K562 (cell line): ENCODE data around the gene DNER. TPM values are rescaled to one million over a fixed set of nuclear protein-coding genes. Genes with fewer than 3 reads are reported as not detected.

Source experiments
- ATAC-seq: fragments of 200-7000 bp; cut with Tn5 transposase; 3 replicates; pipeline ENCODE4 v1.9.1; 2020; ENCODE audit warnings: moderate library complexity
- BruUV-seq: library from RNA; stranded (reverse); fragments of 400-500 nt; replicated peaks from 2 replicates; lab custom pipeline; 2021; lab: Mats Ljungman, UMichigan
- CTCF ChIA-PET: fragments of 300-600 bp; formaldehyde crosslinking; extraction: SDS; loops from one replicate; lab custom pipeline; 2021; ENCODE audit warnings: low intra/inter-chr PET ratio; lab: Yijun Ruan, JAX
- POLR2A ChIA-PET: fragments of 300-600, 350-650 bp; sonication (Branson Sonifier 250); formaldehyde crosslinking; extraction: SDS; loops from one replicate; lab custom pipeline; 2021; ENCODE audit warnings: antibody characterized with exemption, inconsistent platforms; lab: Yijun Ruan, JAX
- DNase-seq, 4 experiments: peaks; one replicate each; pipeline versions ENCODE4 v3.0.0 to v3.0.0-alpha.2; 2011 to 2018; ENCODE audit warnings: low spot score in 3 of 4, mixed read lengths in 3 of 4; ENCODE audit errors: extremely low read depth in 1 of 4
- FAIRE-seq: peaks from 2 replicates; lab custom pipeline; 2011; peaks lifted over from hg19 to GRCh38; lab: Jason Lieb, UNC
- H2AFZ ChIP-seq: 2 replicates; pipeline ENCODE4 v1.6.0; 2011; ENCODE audit warnings: low read depth, low read length, control low read depth, inconsistent platforms
- H3K27ac ChIP-seq: fragments of 200-600 bp; 3 replicates; pipeline ENCODE4 v1.8.0; 2011; ENCODE audit warnings: low read depth, mild to moderate bottlenecking, control low read depth, inconsistent platforms, low read length, moderate library complexity, mixed read lengths; ENCODE audit errors: extremely low read depth
- H3K27me3 ChIP-seq, 2 experiments: fragments of 300-600 bp in 1 of 2; 2 replicates in 1 of 2; 3 replicates in 1 of 2; pipeline versions ENCODE4 v1.6.0 to v1.8.0; 2011; ENCODE audit warnings: inconsistent platforms in 2 of 2, low read length in 2 of 2, mild to moderate bottlenecking in 1 of 2, mixed read lengths in 1 of 2, moderate library complexity in 1 of 2; ENCODE audit not compliant: control insufficient read depth in 2 of 2, insufficient read depth in 2 of 2
- H3K36me3 ChIP-seq: fragments of 300-600 bp; 3 replicates; pipeline ENCODE4 v1.8.0; 2011; ENCODE audit warnings: mild to moderate bottlenecking, low read length, inconsistent platforms; ENCODE audit not compliant: control insufficient read depth, insufficient read depth
- H3K4me1 ChIP-seq, 2 experiments: fragments of 200-600 bp in 1 of 2; replicated peaks in 1 of 2; 2 replicates in 1 of 2; 3 replicates in 1 of 2; pipeline versions ENCODE4 v1.5.1 to v1.8.0; 2011; ENCODE audit warnings: inconsistent platforms in 2 of 2, low read length in 2 of 2, mild to moderate bottlenecking in 1 of 2, mixed read lengths in 1 of 2, moderate library complexity in 1 of 2; ENCODE audit not compliant: control insufficient read depth in 2 of 2, insufficient read depth in 2 of 2
- H3K4me2 ChIP-seq: 2 replicates; pipeline ENCODE4 v1.6.1; 2011; ENCODE audit warnings: low read length, control low read depth, inconsistent platforms, mixed read lengths; ENCODE audit not compliant: insufficient read depth
- H3K4me3 ChIP-seq: fragments of 200-600 bp; sonication (generic), shearing (Covaris generic); 2 replicates; pipeline ENCODE4 v1.5.1; 2016; ENCODE audit warnings: control low read depth, inconsistent platforms
- H3K79me2 ChIP-seq: fragments of 200-600 bp; 3 replicates; pipeline ENCODE4 v1.8.0; 2011; ENCODE audit warnings: low read length, inconsistent platforms; ENCODE audit not compliant: control insufficient read depth, insufficient read depth
- H3K9ac ChIP-seq, 2 experiments: 2 replicates each; pipeline versions ENCODE4 v1.6.0 to v1.6.1; 2011; ENCODE audit warnings: low read depth in 2 of 2, low read length in 2 of 2, control low read depth in 1 of 2, inconsistent platforms in 1 of 2, mild to moderate bottlenecking in 1 of 2, mixed read lengths in 1 of 2; ENCODE audit not compliant: insufficient read depth in 1 of 2
- H3K9me1 ChIP-seq: one replicate; pipeline ENCODE4 v1.6.0; 2011; ENCODE audit warnings: inconsistent platforms, mild to moderate bottlenecking, low read length, moderate library complexity; ENCODE audit not compliant: control insufficient read depth, insufficient read depth
- H3K9me3 ChIP-seq: replicated peaks from 2 replicates; pipeline ENCODE4 v1.5.1; 2011; ENCODE audit warnings: low read depth, low read length, inconsistent platforms; ENCODE audit not compliant: control insufficient read depth, insufficient read depth
- H4K20me1 ChIP-seq: replicated peaks from 2 replicates; pipeline ENCODE4 v1.6.1; 2011; ENCODE audit warnings: low read length, inconsistent platforms, mixed read lengths; ENCODE audit not compliant: control insufficient read depth, insufficient read depth
- ATF6 ChIP-seq: sonication (generic); formaldehyde crosslinking; IDR thresholded peaks from 2 replicates; pipeline ENCODE4 v1.4.0; 2020; ENCODE audit warnings: mild to moderate bottlenecking, missing genetic modification reagents
- BRF1 ChIP-seq: IDR thresholded peaks from 3 replicates; pipeline ENCODE4 v1.6.1; 2011; ENCODE audit warnings: borderline replicate concordance, mild to moderate bottlenecking; ENCODE audit not compliant: insufficient read length; ENCODE audit errors: extremely low read depth
- CHD4 ChIP-seq: fragments of 200-600 bp; sonication (generic); IDR thresholded peaks from 3 replicates; pipeline ENCODE4 v1.6.1; 2012; ENCODE audit warnings: low read depth, mild to moderate bottlenecking, mixed read lengths, low read length, inconsistent platforms; ENCODE audit not compliant: insufficient read depth, insufficient replicate concordance, poor library complexity, severe bottlenecking
- CREB3L1 ChIP-seq: fragments of 450-650 bp; IDR thresholded peaks from 2 replicates; pipeline ENCODE4 v1.6.1; 2014; ENCODE audit warnings: low read depth, mild to moderate bottlenecking, moderate library complexity, borderline replicate concordance
- FOXA3 ChIP-seq, 2 experiments: fragments of 450-650 bp in 1 of 2; sonication (generic) in 1 of 2; formaldehyde crosslinking; IDR thresholded peaks in 1 of 2; conservative IDR thresholded peaks in 1 of 2; 2 replicates each; pipeline versions ENCODE4 v1.4.0 to v1.8.0; 2020 to 2022; ENCODE audit warnings: mild to moderate bottlenecking in 2 of 2, missing genetic modification reagents in 1 of 2
- MYC ChIP-seq, 2 experiments: fragments of 250-450 bp in 1 of 2; sonication (Bioruptor Pico) in 1 of 2; IDR thresholded peaks; 2 replicates each; pipeline versions ENCODE4 v1.5.1 to v1.6.1; 2012 to 2021; ENCODE audit warnings: low read depth in 2 of 2, borderline replicate concordance in 1 of 2, improper control_type of control experiment in 1 of 2, low read length in 1 of 2, mild to moderate bottlenecking in 1 of 2, moderate library complexity in 1 of 2
- PURB ChIP-seq: sonication (generic); formaldehyde crosslinking; IDR thresholded peaks from 2 replicates; pipeline ENCODE4 v1.9.0; 2021; ENCODE audit warnings: low read depth, mild to moderate bottlenecking, missing genetic modification reagents
- RAD21 ChIP-seq, 2 experiments: fragments of 250-450 bp in 1 of 2; fragments of 450-650 bp in 1 of 2; sonication (Bioruptor Pico) in 1 of 2; formaldehyde crosslinking in 1 of 2; IDR thresholded peaks in 1 of 2; conservative IDR thresholded peaks in 1 of 2; 2 replicates each; pipeline versions ENCODE4 v1.4.0 to v1.8.0; 2020 to 2022; ENCODE audit warnings: mild to moderate bottlenecking in 2 of 2, moderate library complexity in 1 of 2
- UBTF ChIP-seq, 2 experiments: IDR thresholded peaks; 2 replicates each; pipeline ENCODE4 v1.6.1; 2012; ENCODE audit warnings: improper control_type of control experiment in 2 of 2, low read depth in 2 of 2, low read length in 2 of 2, borderline replicate concordance in 1 of 2
- ZNF121 ChIP-seq: sonication (generic); formaldehyde crosslinking; conservative IDR thresholded peaks from 2 replicates; pipeline ENCODE4 v1.8.0; 2022; ENCODE audit warnings: missing genetic modification reagents
- ZNF224 ChIP-seq: sonication (generic); formaldehyde crosslinking; IDR thresholded peaks from 2 replicates; pipeline ENCODE4 v1.8.0; 2022; ENCODE audit warnings: mild to moderate bottlenecking, missing genetic modification reagents
- ZNF384 ChIP-seq: IDR thresholded peaks from 2 replicates; pipeline ENCODE4 v1.6.1; 2012; ENCODE audit warnings: low read depth, low read length, improper control_type of control experiment
- ZNF512 ChIP-seq: IDR thresholded peaks from 2 replicates; pipeline ENCODE4 v1.6.1; 2016; ENCODE audit warnings: missing genetic modification characterization, missing compliant biosample characterization
- WGBS: fragments of 100-300 bp; shearing (Covaris generic); methylation state at CpG from one replicate; pipeline ENCODE4 v1.1.6; 2016; ENCODE audit warnings: low coverage, mixed read lengths; ENCODE audit not compliant: insufficient coverage; ENCODE audit errors: missing lambda C conversion rate; 5-methylcytosine and 5-hydroxymethylcytosine counted together
- in situ Hi-C: fragments of 300-500 bp; cut with MboI; formaldehyde crosslinking; loops from 4 replicates; pipeline ENCODE4 v1.15.0; 2018; ENCODE audit warnings: inconsistent platforms, mixed read lengths
- intact Hi-C: fragments of 100-400 bp; cut with micrococcal nuclease; formaldehyde crosslinking; loops from 2 replicates; pipeline ENCODE4 v1.14.2; 2022
- polyA plus RNA-seq, 8 experiments: library from polyadenylated mRNA; depleted of rRNA in 4 of 8; stranded (reverse) in 5 of 8; unstranded in 3 of 8; fragments of >200 nt; fragmentation: Nextera tagmentation in 2 of 8; fragmentation: Illumina TruSeq in 1 of 8; extraction: Ambion mirVana in 2 of 8; extraction: Trizol in 1 of 8; gene quantifications; 2 replicates each; pipeline versions ENCODE4 v1.2.1 to v1.2.3, GENCODE V29; 2011 to 2014; ENCODE audit warnings: inconsistent platforms in 1 of 8, missing spikeins in 1 of 8
- total RNA-seq, 7 experiments: library from RNA; depleted of rRNA in 6 of 7; stranded (reverse); fragments of >200 nt in 6 of 7; fragmentation: Illumina TruSeq in 2 of 7; extraction: Trizol in 2 of 7; gene quantifications; 2 replicates each; pipeline versions ENCODE4 v1.2.1 to v1.2.3, GENCODE V29; 2011 to 2021; ENCODE audit warnings: low replicate concordance in 1 of 7

The DNER gene
- total and polyA plus RNA-seq, 9 of the 15 experiments (the other 6 are each of a cell fraction or from before 2014, with no cell fraction given): not detected

- TF ChIP-seq ATF6: no peak
- TF ChIP-seq ZNF224 (CRISPR knock-in tag): no peak
- TF ChIP-seq ZNF384: no peak
- TF ChIP-seq MYC (IDR thresholded peaks at IDR 0.05; ENCODE audit: low read depth, low read length): no peak
- no peak for TF ChIP-seq MYC (CRISPR knock-in tag; IDR thresholded peaks at IDR 0.05; ENCODE audit: borderline replicate concordance, low read depth)
- TF ChIP-seq RAD21 (CRISPR knock-in tag; conservative IDR thresholded peaks at IDR 0.05 in 1 of 2, IDR thresholded peaks at IDR 0.05 in 1 of 2): no peak
- TF ChIP-seq FOXA3 (CRISPR knock-in tag; conservative IDR thresholded peaks at IDR 0.05 in 1 of 2, IDR thresholded peaks at IDR 0.05 in 1 of 2): no peak
- no peak for TF ChIP-seq CHD4
- TF ChIP-seq, all 486 proteins: peak for 0
Measured at GRCh38 chr2:229636571-229636970, 77.8 kb downstream of the DNER start (continued).

- no peaks in the 10 kb centered on the region for H3K4me1 ChIP-seq
- H3K36me3 ChIP-seq: no peaks in the 10 kb centered on the region
- no peaks in the 10 kb centered on the region for H3K27me3 ChIP-seq
- H3K9me3 ChIP-seq: no peaks in the 10 kb centered on the region
- BruUV-seq: no TSS peak
- ChIA-PET CTCF (no interaction called here), POLR2A (no interaction called here)
- no peak overlapping the region for H3K4me2 ChIP-seq
- 0% methylated on average over 1 of the region's 1 CpG for WGBS
- no peaks in the 10 kb centered on the region for H4K20me1 ChIP-seq
- no peak overlapping the region for H3K27ac ChIP-seq
- FAIRE-seq (no peak), DNase-seq (no peak), ATAC-seq (no peak)
- H3K79me2 ChIP-seq: no peaks in the 10 kb centered on the region
- H3K4me3 ChIP-seq: no peak overlapping the region
- no peak overlapping the region for H2AFZ ChIP-seq
- no peak overlapping the region for H3K9ac ChIP-seq
- intact Hi-C loops (no loop called here), in situ Hi-C loops (no loop called here)
- H3K9me1 ChIP-seq: no peaks in the 10 kb centered on the region
- TF ChIP-seq PURB: no peak
- no peak for TF ChIP-seq CREB3L1
- no peak for TF ChIP-seq ZNF512 (tag)
- no peak for TF ChIP-seq UBTF (IDR thresholded peaks at IDR 0.05; ENCODE audit: borderline replicate concordance in 1 of 2, low read depth in 2 of 2, low read length in 2 of 2)
- no peak for TF ChIP-seq BRF1
- TF ChIP-seq ZNF121: no peak
Measured at GRCh38 chr2:229635371-229635680, 79.0 kb downstream of the DNER start.
